Measurements from ENCODE around the gene CD300A.

Gene CD300A

DNA sequence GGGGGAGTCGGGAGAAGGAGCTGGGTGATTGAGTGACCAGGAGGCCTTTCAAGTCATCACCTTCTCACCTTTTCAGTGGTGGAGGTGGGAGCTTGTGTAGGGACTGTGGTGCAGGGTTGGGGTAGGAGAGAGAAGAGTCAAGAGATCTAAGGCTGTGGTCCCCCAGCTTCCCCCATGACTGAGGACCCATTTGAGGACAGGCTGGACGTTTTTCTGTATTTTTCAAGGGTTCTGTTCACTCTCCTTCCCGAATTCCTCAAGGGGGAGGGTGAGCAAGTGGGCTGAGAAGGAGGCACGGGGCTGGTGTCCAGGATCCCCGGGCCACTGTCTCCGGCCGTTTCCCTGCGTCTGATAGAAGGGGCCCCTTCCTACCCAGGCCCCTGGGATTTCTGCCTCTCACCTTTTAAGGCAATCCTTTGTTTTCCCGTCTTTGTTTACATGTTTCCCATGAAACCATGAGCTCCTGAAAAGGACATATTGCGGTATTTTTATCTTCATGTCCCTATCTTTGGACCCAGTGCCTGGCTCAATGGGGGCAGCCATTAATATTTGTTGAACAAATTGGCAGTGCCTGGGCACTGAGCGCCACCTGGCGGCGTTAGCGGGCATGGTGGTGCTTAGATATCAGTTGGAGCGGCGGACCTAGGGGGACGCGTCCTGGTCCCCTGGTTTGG, 9.2 kb upstream of the CD300A start:
- Histone ChIP-seq H3K36me3 (ENCODE audit: control insufficient read depth in 2 of 2, insufficient read depth in 1 of 2, low read length in 2 of 2) (no peaks in the 10 kb centered on the region), H3K4me3 (ENCODE audit: low read depth, low read length) (no peak overlapping the region), H3K9me3 (ENCODE audit: control insufficient read depth, insufficient read depth, low read depth, low read length) (no peaks in the 10 kb centered on the region), H3K4me1 (ENCODE audit: control insufficient read depth, insufficient read depth, low read length) (peaks cover 8% of the 10 kb centered on the region), H3K27ac (ENCODE audit: extremely low read depth, low read depth, low read length) (no peak overlapping the region)
- ChIA-PET POLR2A (no interaction called here), CTCF (interaction anchor here (0.6 to 11.7 kb wide), 59 partner anchors 9 to 1290 kb away, joined by 3 to 453 read pairs (median 5); partner anchors contain the start of genes BTBD17, RAB37 and RPL38)
- TF ChIP-seq ZNF624 (tag by site-specific recombination; IDR thresholded peaks at IDR 0.05) (no peak), GLIS2 (tag by site-specific recombination; IDR thresholded peaks at IDR 0.05) (peak; percentile 47; the same call in 1 of the 2 replicates), ZNF514 (tag by site-specific recombination; IDR thresholded peaks at IDR 0.05) (no peak), SP7 (tag by site-specific recombination; IDR thresholded peaks at IDR 0.05) (peak; percentile 18; the same call in 1 of the 2 replicates), ZNF248 (tag by site-specific recombination; IDR thresholded peaks at IDR 0.05) (no peak), ZNF555 (tag by site-specific recombination; conservative IDR thresholded peaks at IDR 0.05) (no peak), ZFP37 (tag by site-specific recombination; IDR thresholded peaks at IDR 0.05) (no peak), ZNF621 (tag by site-specific recombination; IDR thresholded peaks at IDR 0.05) (no peak), ZNF76 (tag by site-specific recombination; IDR thresholded peaks at IDR 0.05; ENCODE audit: borderline replicate concordance, low read depth) (no peak), ZNF768 (tag by site-specific recombination; IDR thresholded peaks at IDR 0.05) (no peak), ZNF146 (tag by site-specific recombination; IDR thresholded peaks at IDR 0.05) (no peak), ZNF623 (tag by site-specific recombination; IDR thresholded peaks at IDR 0.05) (no peak), ZNF792 (tag by site-specific recombination; IDR thresholded peaks at IDR 0.05) (no peak), SALL2 (tag by site-specific recombination; IDR thresholded peaks at IDR 0.05; ENCODE audit: borderline replicate concordance) (no peak), ZNF16 (tag by site-specific recombination; IDR thresholded peaks at IDR 0.05; ENCODE audit: low read depth) (no peak), ZSCAN30 (tag by site-specific recombination; IDR thresholded peaks at IDR 0.05) (0 out of 2 replicates have a peak, but pooled peaks have one; percentile 15), ZNF626 (tag by site-specific recombination; IDR thresholded peaks at IDR 0.05) (no peak), ZNF530 (tag by site-specific recombination; IDR thresholded peaks at IDR 0.05; ENCODE audit: low read depth) (no peak), ZNF335 (tag by site-specific recombination; conservative IDR thresholded peaks at IDR 0.05) (peak; percentile 54), SETDB1 (IDR thresholded peaks at IDR 0.05; ENCODE audit: insufficient read length, low read length) (no peak), ZNF654 (tag by site-specific recombination; IDR thresholded peaks at IDR 0.05; ENCODE audit: low read depth) (peak; percentile 86), ZBTB20 (tag by site-specific recombination; IDR thresholded peaks at IDR 0.05) (no peak), ZFP3 (tag by site-specific recombination; IDR thresholded peaks at IDR 0.05; ENCODE audit: low read depth) (no peak), ZNF501 (tag by site-specific recombination; IDR thresholded peaks at IDR 0.05) (no peak), ZNF747 (tag by site-specific recombination; IDR thresholded peaks at IDR 0.05) (no peak), ZNF274 (IDR thresholded peaks at IDR 0.05; ENCODE audit: low read length) (no peak), ZNF274 (tag by site-specific recombination; IDR thresholded peaks at IDR 0.05; ENCODE audit: borderline replicate concordance) (no peak), KLF1 (tag by site-specific recombination; IDR thresholded peaks at IDR 0.05) (no peak)
- TF ChIP-seq, protein P1, sequence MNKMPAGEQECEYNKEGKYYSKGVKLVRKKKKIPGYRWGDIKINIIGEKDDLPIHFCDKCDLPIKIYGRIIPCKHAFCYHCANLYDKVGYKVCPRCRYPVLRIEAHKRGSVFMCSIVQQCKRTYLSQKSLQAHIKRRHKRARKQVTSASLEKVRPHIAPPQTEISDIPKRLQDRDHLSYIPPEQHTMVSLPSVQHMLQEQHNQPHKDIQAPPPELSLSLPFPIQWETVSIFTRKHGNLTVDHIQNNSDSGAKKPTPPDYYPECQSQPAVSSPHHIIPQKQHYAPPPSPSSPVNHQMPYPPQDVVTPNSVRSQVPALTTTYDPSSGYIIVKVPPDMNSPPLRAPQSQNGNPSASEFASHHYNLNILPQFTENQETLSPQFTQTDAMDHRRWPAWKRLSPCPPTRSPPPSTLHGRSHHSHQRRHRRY (tag by site-specific recombination; IDR thresholded peaks at IDR 0.05) = no peak
- TF ChIP-seq, protein P2, sequence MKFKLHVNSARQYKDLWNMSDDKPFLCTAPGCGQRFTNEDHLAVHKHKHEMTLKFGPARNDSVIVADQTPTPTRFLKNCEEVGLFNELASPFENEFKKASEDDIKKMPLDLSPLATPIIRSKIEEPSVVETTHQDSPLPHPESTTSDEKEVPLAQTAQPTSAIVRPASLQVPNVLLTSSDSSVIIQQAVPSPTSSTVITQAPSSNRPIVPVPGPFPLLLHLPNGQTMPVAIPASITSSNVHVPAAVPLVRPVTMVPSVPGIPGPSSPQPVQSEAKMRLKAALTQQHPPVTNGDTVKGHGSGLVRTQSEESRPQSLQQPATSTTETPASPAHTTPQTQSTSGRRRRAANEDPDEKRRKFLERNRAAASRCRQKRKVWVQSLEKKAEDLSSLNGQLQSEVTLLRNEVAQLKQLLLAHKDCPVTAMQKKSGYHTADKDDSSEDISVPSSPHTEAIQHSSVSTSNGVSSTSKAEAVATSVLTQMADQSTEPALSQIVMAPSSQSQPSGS (tag by site-specific recombination; IDR thresholded peaks at IDR 0.05; ENCODE audit: low read depth) = no peak
- TF ChIP-seq, protein P3, sequence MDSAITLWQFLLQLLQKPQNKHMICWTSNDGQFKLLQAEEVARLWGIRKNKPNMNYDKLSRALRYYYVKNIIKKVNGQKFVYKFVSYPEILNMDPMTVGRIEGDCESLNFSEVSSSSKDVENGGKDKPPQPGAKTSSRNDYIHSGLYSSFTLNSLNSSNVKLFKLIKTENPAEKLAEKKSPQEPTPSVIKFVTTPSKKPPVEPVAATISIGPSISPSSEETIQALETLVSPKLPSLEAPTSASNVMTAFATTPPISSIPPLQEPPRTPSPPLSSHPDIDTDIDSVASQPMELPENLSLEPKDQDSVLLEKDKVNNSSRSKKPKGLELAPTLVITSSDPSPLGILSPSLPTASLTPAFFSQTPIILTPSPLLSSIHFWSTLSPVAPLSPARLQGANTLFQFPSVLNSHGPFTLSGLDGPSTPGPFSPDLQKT (IDR thresholded peaks at IDR 0.05; ENCODE audit: borderline replicate concordance, low read depth, low read length) = no peak
- TF ChIP-seq, protein P4, sequence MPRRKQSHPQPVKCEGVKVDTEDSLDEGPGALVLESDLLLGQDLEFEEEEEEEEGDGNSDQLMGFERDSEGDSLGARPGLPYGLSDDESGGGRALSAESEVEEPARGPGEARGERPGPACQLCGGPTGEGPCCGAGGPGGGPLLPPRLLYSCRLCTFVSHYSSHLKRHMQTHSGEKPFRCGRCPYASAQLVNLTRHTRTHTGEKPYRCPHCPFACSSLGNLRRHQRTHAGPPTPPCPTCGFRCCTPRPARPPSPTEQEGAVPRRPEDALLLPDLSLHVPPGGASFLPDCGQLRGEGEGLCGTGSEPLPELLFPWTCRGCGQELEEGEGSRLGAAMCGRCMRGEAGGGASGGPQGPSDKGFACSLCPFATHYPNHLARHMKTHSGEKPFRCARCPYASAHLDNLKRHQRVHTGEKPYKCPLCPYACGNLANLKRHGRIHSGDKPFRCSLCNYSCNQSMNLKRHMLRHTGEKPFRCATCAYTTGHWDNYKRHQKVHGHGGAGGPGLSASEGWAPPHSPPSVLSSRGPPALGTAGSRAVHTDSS (tag by site-specific recombination; IDR thresholded peaks at IDR 0.05) = no peak
